Islet precursor cell (in vitro differentiated cells): ENCODE data around the gene DOCK4.

ENCODE experiments used
- DNase-seq: peaks from one replicate; pipeline ENCODE4 v3.0.0-alpha.2; 2018

The DOCK4 gene

DNA sequence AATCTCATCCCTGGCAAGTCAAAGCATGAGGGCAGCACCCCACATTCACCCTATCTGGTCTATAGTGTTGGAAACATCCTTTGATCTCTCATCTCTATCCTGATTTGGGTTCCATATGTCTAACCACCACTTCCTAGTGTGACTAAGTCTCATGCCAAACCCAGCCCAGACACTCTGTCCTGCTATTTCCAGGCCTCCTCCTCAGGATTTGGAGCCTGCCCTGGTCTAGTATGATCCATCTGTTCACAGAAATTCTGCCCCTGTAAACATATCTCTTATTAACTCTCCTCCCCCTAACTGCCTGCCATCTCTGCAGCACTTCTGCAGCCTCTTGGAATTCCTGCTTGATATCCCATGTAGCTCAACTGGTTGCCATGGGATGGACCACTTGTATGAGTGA lies 323.0 kb downstream of the DOCK4 start:
- DNase-seq, result no peak

- no peak for DNase-seq
These were observed 327.4 kb downstream of the DOCK4 start for GRCh38 chr7:111878785-111879184.

DNA sequence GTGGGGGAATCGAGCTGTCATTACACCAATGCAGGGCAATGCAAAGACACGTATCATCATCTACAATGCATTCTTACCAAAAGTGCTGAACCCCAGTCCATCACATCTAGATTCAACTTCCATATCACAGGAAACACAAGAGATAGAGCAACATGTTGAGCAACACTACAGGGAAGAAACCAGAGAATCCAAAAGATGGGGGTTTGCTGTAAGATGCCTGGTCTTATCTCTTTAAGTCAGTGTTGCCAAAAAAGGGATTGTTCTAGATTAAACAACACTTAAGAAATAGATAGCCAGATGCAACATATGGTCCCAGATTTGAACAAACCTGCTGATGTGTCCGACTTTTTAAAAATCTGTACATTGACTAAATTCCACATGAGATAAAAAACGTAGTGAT lies 328.3 kb downstream of the DOCK4 start:
- no peak for DNase-seq

DNA sequence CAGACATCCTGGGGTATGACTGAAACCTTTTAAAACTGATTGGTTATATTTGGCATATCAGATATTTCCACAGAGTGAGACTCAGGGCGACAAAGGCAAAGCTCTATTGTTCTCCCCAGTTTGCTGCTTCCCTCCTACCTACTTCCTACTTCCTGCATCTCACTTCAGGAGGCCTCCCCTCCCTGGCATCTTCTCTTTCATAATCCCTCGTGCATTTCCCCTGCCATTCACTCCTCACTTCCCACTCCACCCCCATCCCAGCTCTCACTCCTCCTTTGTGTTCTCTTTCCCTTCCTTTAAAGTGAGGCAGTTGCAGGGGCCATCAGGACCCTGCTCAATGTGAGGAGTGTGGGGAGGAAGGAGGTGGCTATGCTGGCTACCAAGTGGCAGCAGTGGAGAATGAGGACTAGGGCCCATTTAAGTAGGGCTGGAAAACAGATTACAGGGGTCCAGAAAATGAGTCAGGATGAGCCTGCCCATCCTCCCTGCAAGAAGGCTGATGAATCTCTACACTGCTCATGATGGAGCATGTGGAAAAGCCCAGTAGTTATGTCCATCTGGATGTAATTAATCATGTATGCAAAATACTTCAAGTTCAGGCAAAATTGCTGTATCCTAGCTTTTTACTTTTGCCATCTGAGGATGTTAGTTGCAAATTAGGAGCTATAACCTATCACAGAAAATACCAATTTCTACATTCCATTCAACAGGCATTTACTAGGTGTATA lies 332.1 kb downstream of the DOCK4 start:
- no peak for DNase-seq

GRCh38 chr7:111873326-111873646 lies 332.9 kb downstream of the DOCK4 start:
- DNase-seq, result peak; percentile 68

GRCh38 chr7:111872450-111873325 lies 333.5 kb downstream of the DOCK4 start:
- no peak for DNase-seq

GRCh38 chr7:111871283-111871682 lies 334.9 kb downstream of the DOCK4 start:
- DNase-seq, result no peak

GRCh38 chr7:111869280-111869679 lies 336.9 kb downstream of the DOCK4 start:
- no peak for DNase-seq

GRCh38 chr7:111867348-111867931 lies 338.8 kb downstream of the DOCK4 start:
- no peak for DNase-seq

DNA sequence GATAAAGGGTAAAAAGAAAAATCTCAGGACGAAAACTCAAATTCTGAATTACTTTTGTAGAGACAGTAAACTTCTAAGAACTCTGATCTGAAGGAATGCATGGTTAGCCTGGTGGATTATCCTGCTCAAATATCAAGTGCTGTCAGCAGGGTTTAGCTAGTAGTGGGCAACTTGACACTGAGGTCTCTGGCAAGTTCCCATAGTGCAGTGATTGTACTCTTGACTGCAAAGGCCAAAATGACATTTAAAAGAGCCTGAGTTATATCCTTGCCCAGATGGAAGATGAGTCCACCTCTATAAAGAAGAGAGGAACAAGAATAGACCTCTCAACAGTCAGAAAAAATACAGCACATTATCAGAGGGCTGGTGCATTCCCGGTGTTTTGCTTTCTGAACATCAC lies 339.4 kb downstream of the DOCK4 start:
- no peak for DNase-seq

DNA sequence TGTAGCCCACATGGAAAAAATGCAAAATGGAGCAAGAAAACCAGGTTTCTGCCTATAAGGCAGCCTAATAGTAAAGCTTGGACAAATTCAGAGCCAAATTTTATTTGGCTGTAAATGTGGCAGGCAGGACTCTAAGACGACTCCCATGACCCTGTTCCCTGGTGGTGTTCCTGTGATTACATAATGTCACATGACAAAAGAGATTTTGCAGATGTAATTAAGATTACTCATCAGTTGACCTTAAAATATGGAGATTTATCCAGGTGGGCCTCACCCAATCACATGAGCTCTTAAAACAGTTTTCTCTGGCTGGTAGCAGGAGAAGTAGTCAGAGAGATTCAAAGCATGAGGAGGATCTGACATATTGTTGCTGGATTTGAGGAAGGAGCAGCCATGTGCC lies 340.8 kb downstream of the DOCK4 start:
- no peak for DNase-seq

GRCh38 chr7:111864291-111864976 lies 341.8 kb downstream of the DOCK4 start:
- DNase-seq, result no peak

DNA sequence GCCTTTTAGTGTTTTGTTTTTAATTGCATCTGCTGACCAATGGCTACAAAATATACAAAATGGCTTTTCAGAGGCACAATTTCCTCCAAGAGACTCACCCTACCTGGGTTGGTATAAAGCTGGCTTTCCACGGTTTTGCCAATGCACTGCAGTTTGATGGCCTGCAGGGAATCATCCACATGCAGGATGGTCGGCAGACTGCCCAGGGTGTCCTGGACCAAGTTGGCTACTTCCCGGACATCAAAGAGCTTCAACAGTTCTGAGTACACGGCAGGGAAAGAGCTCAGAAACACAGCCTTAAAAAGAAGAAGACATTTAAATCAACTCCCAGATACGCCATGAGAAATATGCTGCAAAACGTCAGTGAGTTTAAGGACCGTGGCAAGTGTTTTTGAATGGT lies 342.9 kb downstream of the DOCK4 start:
- DNase-seq, result no peak

GRCh38 chr7:111860248-111860647 lies 346.0 kb downstream of the DOCK4 start:
- no peak for DNase-seq

GRCh38 chr7:111858331-111858730 lies 347.9 kb downstream of the DOCK4 start:
- no peak for DNase-seq

DNA sequence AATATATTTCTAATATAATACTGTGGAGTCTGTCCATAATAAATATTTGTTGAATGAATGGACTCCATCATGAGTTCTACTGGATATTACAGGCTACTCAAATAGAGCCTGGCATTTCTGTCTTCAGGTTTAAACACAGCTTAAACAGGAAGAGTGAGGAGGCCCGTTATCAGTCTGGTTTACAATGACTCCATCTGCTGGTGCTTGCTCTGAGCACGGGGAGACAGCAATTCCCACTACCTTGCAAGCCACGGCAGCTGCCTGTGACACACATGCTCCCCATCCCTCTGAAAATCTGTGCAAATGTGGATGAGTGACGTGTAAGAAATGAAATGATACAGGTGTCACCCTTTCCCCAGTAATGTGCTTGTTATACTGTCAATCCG lies 350.4 kb downstream of the DOCK4 start:
- peak; percentile 65 for DNase-seq

GRCh38 chr7:111855161-111855841 lies 350.9 kb downstream of the DOCK4 start:
- DNase-seq, result peak; percentile 81

GRCh38 chr7:111853201-111853990 lies 352.8 kb downstream of the DOCK4 start:
- no peak for DNase-seq

- DNase-seq, result no peak
These were observed 354.1 kb downstream of the DOCK4 start for GRCh38 chr7:111852081-111852480.

- DNase-seq, result no peak
These were observed 359.3 kb downstream of the DOCK4 start for GRCh38 chr7:111846898-111847297.

DNA sequence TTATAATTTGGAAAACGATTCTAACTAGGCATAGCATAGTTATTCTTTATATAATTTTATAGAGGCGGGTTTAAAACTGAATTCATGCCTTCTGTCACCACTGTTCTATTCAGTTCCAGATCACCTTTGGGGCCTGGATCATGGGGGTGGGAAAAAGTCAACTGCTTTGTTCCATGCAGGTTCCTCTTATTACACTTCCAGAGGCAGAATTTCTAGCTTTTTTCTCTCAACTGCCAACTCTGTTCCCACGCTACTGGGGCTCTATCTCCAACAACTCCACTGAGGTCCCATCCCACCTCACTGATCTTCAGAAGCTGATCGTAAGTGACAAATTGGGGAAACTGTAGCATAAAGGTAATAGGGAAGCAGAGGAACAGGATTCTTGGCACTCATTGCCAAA lies 360.3 kb downstream of the DOCK4 start:
- DNase-seq, result no peak
